HCT116 (cell line): Measurements from ENCODE around the gene RPL13A. TPM values are rescaled to one million over a fixed set of nuclear protein-coding genes. Genes with fewer than 3 reads are reported as not detected.

ENCODE experiments used
- ATAC-seq: fragments of 200-7000 bp; cut with Tn5 transposase; 2 replicates; pipeline ENCODE4 v1.9.1; 2020; ENCODE audit warnings: mild to moderate bottlenecking, moderate library complexity
- BruUV-seq: library from RNA; stranded (reverse); fragments of 400-500 nt; replicated peaks from 2 replicates; lab custom pipeline; 2021; lab: Mats Ljungman, UMichigan
- CTCF ChIA-PET: fragments of 300-600 bp; sonication (Branson Sonifier 250); formaldehyde crosslinking; loops from one replicate; lab custom pipeline; 2021; ENCODE audit warnings: antibody characterized with exemption; lab: Charles Lee
- POLR2A ChIA-PET: fragments of 300-600, 350-600 bp; sonication (Branson Sonifier 250); formaldehyde crosslinking; loops from one replicate; lab custom pipeline; 2021; ENCODE audit warnings: antibody characterized with exemption; lab: Charles Lee
- RAD21 ChIA-PET, 2 experiments: fragments of 300-600 bp; sonication (Branson Sonifier 250); formaldehyde crosslinking; loops; one replicate each; lab custom pipeline; 2023; ENCODE audit warnings: low total read pairs in 2 of 2; ENCODE audit not compliant: uncharacterized antibody in 2 of 2, unreplicated experiment in 2 of 2, low non-redundant PET in 1 of 2; lab: Charles Lee
- DNase-seq: peaks from one replicate; pipeline ENCODE4 v3.0.0-alpha.2; 2010; ENCODE audit warnings: low read depth, low spot score
- H2AFZ ChIP-seq: fragments of 200-600 bp; shearing (Covaris generic), sonication (generic); 2 replicates; pipeline ENCODE4 v1.6.1; 2017; ENCODE audit warnings: low read depth, mixed run types, mixed read lengths, antibody characterized with exemption, low read length; ENCODE audit not compliant: poor library complexity, severe bottlenecking
- H3K27ac ChIP-seq: 2 replicates; pipeline ENCODE4 v1.5.1; 2012; ENCODE audit warnings: low read depth, low read length
- H3K27me3 ChIP-seq: fragments of 200-600 bp; sonication (generic); 2 replicates; pipeline ENCODE4 v1.6.1; 2016; ENCODE audit warnings: mixed run types, low read length, mixed read lengths; ENCODE audit not compliant: insufficient read depth
- H3K36me3 ChIP-seq, 2 experiments: fragments of 200-500 bp in 1 of 2; fragments of 200-600 bp in 1 of 2; sonication (Bioruptor generic) in 1 of 2; sonication (generic) in 1 of 2; 2 replicates each; pipeline versions ENCODE4 v1.5.1 to v1.6.1; 2014 to 2016; ENCODE audit warnings: low read length in 2 of 2, inconsistent platforms in 1 of 2, mixed read lengths in 1 of 2, mixed run types in 1 of 2; ENCODE audit not compliant: insufficient read depth in 2 of 2, control insufficient read depth in 1 of 2
- H3K4me1 ChIP-seq, 2 experiments: fragments of 200-600 bp in 1 of 2; sonication (generic) in 1 of 2; 2 replicates each; pipeline versions ENCODE4 v1.5.1 to v1.6.1; 2012 to 2017; ENCODE audit warnings: low read length in 2 of 2, inconsistent platforms in 1 of 2, mild to moderate bottlenecking in 1 of 2, mixed read lengths in 1 of 2, mixed run types in 1 of 2, moderate library complexity in 1 of 2; ENCODE audit not compliant: insufficient read depth in 2 of 2, control insufficient read depth in 1 of 2
- H3K4me2 ChIP-seq: fragments of 200-600 bp; sonication (generic); 2 replicates; pipeline ENCODE4 v1.6.1; 2017; ENCODE audit warnings: mixed run types, low read length, mixed read lengths
- H3K4me3 ChIP-seq, 2 experiments: fragments of 200-600 bp in 1 of 2; sonication (generic) in 1 of 2; replicated peaks in 1 of 2; 2 replicates each; pipeline ENCODE4 v1.5.1; 2011 to 2016; ENCODE audit warnings: low read length in 2 of 2, control low read depth in 1 of 2, low read depth in 1 of 2, mild to moderate bottlenecking in 1 of 2, mixed read lengths in 1 of 2, mixed run types in 1 of 2
- H3K79me2 ChIP-seq: fragments of 200-600 bp; sonication (generic); 2 replicates; pipeline ENCODE4 v1.6.1; 2017; ENCODE audit warnings: mild to moderate bottlenecking, mixed run types, low read length, moderate library complexity, mixed read lengths; ENCODE audit not compliant: insufficient read depth
- H3K9ac ChIP-seq: fragments of 200-600 bp; sonication (generic); 2 replicates; pipeline ENCODE4 v1.6.1; 2016; ENCODE audit warnings: low read length, mixed read lengths
- H3K9me2 ChIP-seq: fragments of 200-600 bp; sonication (generic), shearing (Covaris generic); 2 replicates; pipeline ENCODE4 v1.6.1; 2017; ENCODE audit warnings: mixed run types, mild to moderate bottlenecking, moderate library complexity; ENCODE audit not compliant: insufficient read depth
- H3K9me3 ChIP-seq, 2 experiments: fragments of 200-500 bp in 1 of 2; fragments of 200-600 bp in 1 of 2; sonication (Bioruptor generic) in 1 of 2; sonication (generic) in 1 of 2; 2 replicates each; pipeline ENCODE4 v1.6.1; 2014 to 2017; ENCODE audit warnings: low read length in 2 of 2, mixed read lengths in 2 of 2, inconsistent platforms in 1 of 2, low read depth in 1 of 2, mild to moderate bottlenecking in 1 of 2, mixed run types in 1 of 2, moderate library complexity in 1 of 2; ENCODE audit not compliant: control insufficient read depth in 1 of 2, insufficient read depth in 1 of 2
- H4K20me1 ChIP-seq: fragments of 200-600 bp; sonication (generic), shearing (Covaris generic); 2 replicates; pipeline ENCODE4 v1.6.1; 2017; ENCODE audit warnings: mixed run types, mild to moderate bottlenecking, moderate library complexity; ENCODE audit not compliant: insufficient read depth
- ATF3 ChIP-seq: IDR thresholded peaks from 2 replicates; pipeline ENCODE4 v1.6.1; 2012
- CBX3 ChIP-seq: IDR thresholded peaks from 2 replicates; pipeline ENCODE4 v1.6.1; 2012; ENCODE audit warnings: low read depth
- CTCF ChIP-seq, 3 experiments: fragments of 200-600 bp in 1 of 3; sonication (generic) in 1 of 3; IDR thresholded peaks in 2 of 3; conservative IDR thresholded peaks in 1 of 3; 2 replicates each; pipeline ENCODE4 v1.5.1; 2012 to 2017; ENCODE audit warnings: low read depth in 2 of 3, low read length in 2 of 3, antibody characterized with exemption in 1 of 3, borderline replicate concordance in 1 of 3, control low read depth in 1 of 3, mild to moderate bottlenecking in 1 of 3, mixed read lengths in 1 of 3, mixed run types in 1 of 3, moderate library complexity in 1 of 3; ENCODE audit not compliant: insufficient read depth in 1 of 3
- EZH2 ChIP-seq: fragments of 200-600 bp; sonication (generic); IDR thresholded peaks from 2 replicates; pipeline ENCODE4 v1.6.1; 2017; ENCODE audit warnings: antibody characterized with exemption, mixed run types
- EZH2phosphoT487 ChIP-seq: fragments of 200-600 bp; IDR thresholded peaks from 2 replicates; pipeline ENCODE4 v1.6.1; 2018; ENCODE audit warnings: antibody characterized with exemption, borderline replicate concordance
- RAD21 ChIP-seq: IDR thresholded peaks from 2 replicates; pipeline ENCODE4 v1.6.1; 2012; ENCODE audit warnings: low read depth, mild to moderate bottlenecking
- REST ChIP-seq: IDR thresholded peaks from 2 replicates; pipeline ENCODE4 v1.6.1; 2012; ENCODE audit warnings: low read depth
- ZBTB33 ChIP-seq: IDR thresholded peaks from 2 replicates; pipeline ENCODE4 v1.6.1; 2011; ENCODE audit warnings: mild to moderate bottlenecking, low read length, moderate library complexity; ENCODE audit not compliant: insufficient replicate concordance; ENCODE audit errors: extremely low read depth
- ZFX ChIP-seq: fragments of 450-650 bp; IDR thresholded peaks from 2 replicates; pipeline ENCODE4 v1.6.1; 2017
- intact Hi-C: fragments of 100-400 bp; cut with micrococcal nuclease; formaldehyde crosslinking; loops from 2 replicates; pipeline ENCODE4 v1.10.0; 2022
- total RNA-seq: library from RNA; stranded (reverse); gene quantifications from one replicate; pipeline ENCODE4 v1.2.1, GENCODE V29; 2021; ENCODE audit not compliant: unreplicated experiment

RPL13A gene
- total RNA-seq, 1 experiment from 2014 or later: 3,719 TPM

- Histone ChIP-seq H3K9me3 (no peaks in the 10 kb centered on the region), H3K9ac (no peak overlapping the region), H3K4me2 (peak overlapping the region; percentile 28; the same call in 1 of the 2 replicates), H3K27ac (no peak overlapping the region; the same call in 1 of the 2 replicates), H2AFZ (peak overlapping the region; percentile 84), H3K9me2 (no peaks in the 10 kb centered on the region), H3K36me3 (peaks cover 8 to 14% of the 10 kb centered on the region in 2 experiments), H3K79me2 (peaks cover 15% of the 10 kb centered on the region), H3K27me3 (no peaks in the 10 kb centered on the region), H3K4me3 (no peak overlapping the region), H4K20me1 (peaks cover 10% of the 10 kb centered on the region; the same call in 1 of the 2 replicates), H3K4me1 (peaks cover 6 to 34% of the 10 kb centered on the region in 2 experiments)
- peak; percentile 54 for DNase-seq
- ChIA-PET RAD21 (interaction anchor here (0.6 to 2.0 kb wide), 3 partner anchors 44 to 362 kb away, joined by 3 to 8 read pairs (median 8); no protein-coding TSS in a partner anchor), CTCF (interaction anchor here (0.6 to 4.2 kb wide), 7 partner anchors 9 to 137 kb away, joined by 3 to 43 read pairs (median 4); partner anchors contain the start of gene RRAS), POLR2A (interaction anchor here (0.8 to 1.2 kb wide), 3 partner anchors 43 to 174 kb away, joined by 3 to 4 read pairs (median 3); partner anchors contain the start of gene PRMT1)
- BruUV-seq: no TSS peak
- no peak for TF ChIP-seq ZBTB33
- no peak for TF ChIP-seq EZH2
- no peak for TF ChIP-seq CBX3
- no peak for TF ChIP-seq ATF3
- no peak for TF ChIP-seq REST
- no peak for TF ChIP-seq EZH2phosphoT487
- TF ChIP-seq RAD21: peak; percentile 83
- no peak for TF ChIP-seq ZFX
- peak; percentile 61 to 80 (median 66) for TF ChIP-seq CTCF (IDR thresholded peaks at IDR 0.05 in 2 of 3, conservative IDR thresholded peaks at IDR 0.05 in 1 of 3; ENCODE audit: borderline replicate concordance in 1 of 3, insufficient read depth in 1 of 3, low read depth in 2 of 3, low read length in 2 of 3)
- peak; percentile 60 for ATAC-seq
- intact Hi-C loops: loop anchor here (1.0 to 2.0 kb wide), 3 partner anchors 44 to 174 kb away; partner anchors contain the start of gene PRMT1
Observed at GRCh38 chr19:49502866-49503581, 15.6 kb downstream of the RPL13A start.
